ENCODE measurements around the gene LRRC9. TPM values are rescaled to one million over a fixed set of nuclear protein-coding genes. Genes with fewer than 3 reads are reported as not detected.
"Not testable (repeated sequence)": the region's sequence is repeated elsewhere in the genome, so short reads cannot be mapped to it uniquely, and the experiment has no call there.

Gene LRRC9
- total and polyA plus RNA-seq, 11 donors = 0.01 to 0.66 (median 0.48) TPM; not detected in 7

GRCh38 chr14:60021619-60022018 lies 101.7 kb downstream of the LRRC9 start:
- Histone ChIP-seq H3K27ac (no peak overlapping the region), H3K9me3 (no peaks in the 10 kb centered on the region), H3K36me3 (no peaks in the 10 kb centered on the region), H3K4me1 (no peaks in the 10 kb centered on the region), H3K27me3 (no peaks in the 10 kb centered on the region), H3K4me3 (no peak overlapping the region)
- no peak for DNase-seq
- no peak for TF ChIP-seq POLR2A (IDR thresholded peaks at IDR 0.05)
- TF ChIP-seq, protein P1, sequence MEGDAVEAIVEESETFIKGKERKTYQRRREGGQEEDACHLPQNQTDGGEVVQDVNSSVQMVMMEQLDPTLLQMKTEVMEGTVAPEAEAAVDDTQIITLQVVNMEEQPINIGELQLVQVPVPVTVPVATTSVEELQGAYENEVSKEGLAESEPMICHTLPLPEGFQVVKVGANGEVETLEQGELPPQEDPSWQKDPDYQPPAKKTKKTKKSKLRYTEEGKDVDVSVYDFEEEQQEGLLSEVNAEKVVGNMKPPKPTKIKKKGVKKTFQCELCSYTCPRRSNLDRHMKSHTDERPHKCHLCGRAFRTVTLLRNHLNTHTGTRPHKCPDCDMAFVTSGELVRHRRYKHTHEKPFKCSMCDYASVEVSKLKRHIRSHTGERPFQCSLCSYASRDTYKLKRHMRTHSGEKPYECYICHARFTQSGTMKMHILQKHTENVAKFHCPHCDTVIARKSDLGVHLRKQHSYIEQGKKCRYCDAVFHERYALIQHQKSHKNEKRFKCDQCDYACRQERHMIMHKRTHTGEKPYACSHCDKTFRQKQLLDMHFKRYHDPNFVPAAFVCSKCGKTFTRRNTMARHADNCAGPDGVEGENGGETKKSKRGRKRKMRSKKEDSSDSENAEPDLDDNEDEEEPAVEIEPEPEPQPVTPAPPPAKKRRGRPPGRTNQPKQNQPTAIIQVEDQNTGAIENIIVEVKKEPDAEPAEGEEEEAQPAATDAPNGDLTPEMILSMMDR (IDR thresholded peaks at IDR 0.05) = no peak
- intact Hi-C loops (cut with DNase I) = no loop called here
- ATAC-seq = no peak
- WGBS, 4 donors = 58 to 70% (median 66%) methylated on average over 2 of the region's 2 CpGs

GRCh38 chr14:60025571-60025970 lies 105.6 kb downstream of the LRRC9 start:
- intact Hi-C loops (cut with DNase I) = no loop called here
- Histone ChIP-seq H3K36me3 (no peaks in the 10 kb centered on the region), H3K9me3 (no peaks in the 10 kb centered on the region), H3K27me3 (no peaks in the 10 kb centered on the region), H3K27ac (no peak overlapping the region), H3K4me3 (no peak overlapping the region), H3K4me1 (no peaks in the 10 kb centered on the region)
- no peak for TF ChIP-seq POLR2A (IDR thresholded peaks at IDR 0.05)
- TF ChIP-seq, protein P1 (IDR thresholded peaks at IDR 0.05) = no peak
- ATAC-seq (no peak), DNase-seq (no peak)

DNA sequence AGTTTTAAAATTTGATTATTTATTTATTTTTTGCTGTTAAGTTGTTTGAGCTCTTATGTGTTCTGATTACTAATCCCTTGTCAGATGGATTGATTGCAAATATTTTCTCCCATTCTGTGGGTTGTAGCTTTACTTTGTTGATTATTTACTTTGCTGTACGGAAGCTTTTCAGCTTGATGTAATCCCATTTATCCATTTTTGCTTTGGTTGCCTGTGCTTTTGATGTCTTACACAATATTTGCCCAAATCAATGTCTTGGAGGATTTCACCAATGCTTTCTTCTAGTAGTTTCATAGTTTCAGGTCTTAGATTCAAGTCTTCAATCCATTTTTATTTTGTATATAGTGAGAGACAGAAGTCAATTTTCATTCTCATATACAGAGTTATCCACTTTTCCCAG lies 115.2 kb downstream of the LRRC9 start:
- Histone ChIP-seq H3K27ac (no peak overlapping the region), H3K27me3 (no peaks in the 10 kb centered on the region), H3K4me1 (no peaks in the 10 kb centered on the region), H3K4me3 (no peak overlapping the region), H3K9me3 (peaks cover 0 to 18% (median 0%) of the 10 kb centered on the region in 12 donors), H3K36me3 (no peaks in the 10 kb centered on the region)
- intact Hi-C loops (cut with DNase I) = no loop called here
- 85 to 89% (median 88%) methylated on average over 1 of the region's 1 CpG for WGBS, 4 donors
- DNase-seq (no peak), ATAC-seq (no peak)
- TF ChIP-seq POLR2A (IDR thresholded peaks at IDR 0.05) = no peak
- TF ChIP-seq, protein P1 (IDR thresholded peaks at IDR 0.05) = no peak

DNA sequence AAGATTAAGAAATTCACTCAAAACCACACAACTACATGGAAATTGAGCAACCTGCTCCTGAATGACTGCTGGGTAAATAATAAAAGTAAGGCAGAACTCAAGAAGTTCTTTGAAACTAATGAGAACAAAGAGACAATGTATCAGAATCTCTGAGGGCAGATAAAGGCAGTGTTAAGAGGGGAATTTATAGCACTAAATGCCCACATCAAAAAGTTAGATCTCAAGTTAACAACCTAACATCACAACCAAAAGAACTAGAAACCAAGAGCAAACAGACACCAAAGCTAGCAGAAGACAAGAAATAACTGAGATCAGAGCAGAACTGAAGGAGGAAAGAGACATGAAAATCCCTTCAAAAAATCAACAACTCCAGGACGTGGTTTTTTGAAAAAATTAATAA lies 128.0 kb downstream of the LRRC9 start:
- ATAC-seq; H3K36me3 ChIP-seq; H3K4me1 ChIP-seq; DNase-seq; H3K4me3 ChIP-seq; intact Hi-C loops (cut with DNase I); H3K27ac ChIP-seq; H3K27me3 ChIP-seq: not testable (repeated sequence)
- WGBS, 4 donors = 42 to 60% (median 56%) methylated on average over 1 of the region's 1 CpG
- peaks cover 0 to 15% (median 0%) of the 10 kb centered on the region in 12 donors for H3K9me3 ChIP-seq

GRCh38 chr14:60051721-60052221 lies 131.8 kb downstream of the LRRC9 start:
- ATAC-seq (no peak), DNase-seq (peak in 1 of 5 donors; percentile 27)
- Histone ChIP-seq H3K36me3 (no peaks in the 10 kb centered on the region), H3K27me3 (no peaks in the 10 kb centered on the region), H3K27ac (no peak overlapping the region), H3K4me3 (no peak overlapping the region), H3K4me1 (peaks cover 0 to 8% (median 0%) of the 10 kb centered on the region in 12 donors), H3K9me3 (peaks cover 0 to 4% (median 0%) of the 10 kb centered on the region in 12 donors)
- WGBS, 4 donors = 53 to 100% (median 59%) methylated on average over 2 to 3 of the region's 3 CpGs
- intact Hi-C loops (cut with DNase I) = loop anchor here in 1 of 10 donors (10.0 kb wide), 1 partner anchor 87 kb away; no protein-coding TSS in a partner anchor
- TF ChIP-seq, protein P1 (IDR thresholded peaks at IDR 0.05) = no peak
- TF ChIP-seq POLR2A (IDR thresholded peaks at IDR 0.05) = no peak

All from heart left ventricle (tissue), 16 donors.